Pancreas (tissue), 10 donors: ENCODE measurements around the gene CP. TPM values are rescaled to one million over a fixed set of nuclear protein-coding genes. Genes with fewer than 3 reads are reported as not detected.

ENCODE experiments used
- ATAC-seq, 4 donors: fragments of 200-7000 bp; cut with Tn5 transposase; one replicate each; pipeline versions ENCODE4 v1.8.0 to v1.9.1; 2020; ENCODE audit warnings: mild to moderate bottlenecking in 4 of 4, moderate library complexity in 4 of 4
- DNase-seq, 6 donors: peaks; one replicate each; pipeline ENCODE4 v3.0.0-alpha.2; 2020
- FAIRE-seq: peaks from 2 replicates; lab custom pipeline; 2012; peaks lifted over from hg19 to GRCh38; lab: Jason Lieb, UNC
- H3K27ac ChIP-seq, 4 donors: fragments of 200-600 bp; sonication (generic); 1 replicate in 3 of 4; 2 replicates in 1 of 4; pipeline versions ENCODE4 v1.5.0 to v1.8.0; 2020
- H3K27me3 ChIP-seq, 4 donors: fragments of 200-600 bp; one replicate each; pipeline ENCODE4 v1.8.0; 2021
- H3K36me3 ChIP-seq, 3 donors: fragments of 200-600 bp; sonication (generic) in 1 of 3; one replicate each; pipeline versions ENCODE4 v1.5.0 to v1.8.0; 2020 to 2021
- H3K4me1 ChIP-seq, 3 donors: fragments of 200-600 bp; one replicate each; pipeline ENCODE4 v1.8.0; 2021
- H3K4me3 ChIP-seq, 4 donors: fragments of 200-600 bp; sonication (generic) in 2 of 4; one replicate each; pipeline versions ENCODE4 v1.5.0 to v1.8.0; 2020 to 2021
- H3K9me3 ChIP-seq, 4 donors: fragments of 200-600 bp; one replicate each; pipeline ENCODE4 v1.8.0; 2021
- WGBS, 2 donors: extraction: QIAGEN DNeasy Blood & Tissue Kit; methylation state at CpG; one replicate each; pipeline ENCODE4 v1.1.7; 2013; 5-methylcytosine and 5-hydroxymethylcytosine counted together
- intact Hi-C, 3 donors: fragments of 100-400 bp; cut with DNase I; formaldehyde crosslinking; loops; one replicate each; pipeline versions ENCODE4 v1.11.1 to v1.14.2; 2022
- polyA plus RNA-seq, 2 donors: library from polyadenylated mRNA; stranded (reverse); fragments of 200-250 nt; gene quantifications; one replicate each; pipeline ENCODE4 v1.2.3, GENCODE V29; 2013
- total RNA-seq, 6 donors: library from RNA; stranded (reverse); fragmentation: NEBNext Ultra II Directional in 4 of 6; extraction: Animal tissue kit (Norgen Biotek cat#: 25700) in 4 of 6; gene quantifications; one replicate each; pipeline versions ENCODE4 v1.2.1 to v1.2.4, GENCODE V29; 2021 to 2023
- TF ChIP-seq, protein P1 (sequence below), 4 donors: fragments of 200-600 bp; sonication (generic) in 3 of 4; IDR thresholded peaks; one replicate each; pipeline versions ENCODE4 v1.5.0 to v1.8.0; 2021; ENCODE audit warnings: antibody characterized with exemption in 4 of 4
- donor health status: healthy with polysubstance abuse.
- donor health status: DM: no; HTN: no; CAD: no; lungs with moderate emphysema.
- donor health status: DM: no; HTN: no; CAD: no.
- donor health status: control.
- donor health status: control.
- donor health status: Bipolar disorder and iron deficiency.
- donor health status: DM: yes; HTN: yes; CAD: no.
- donor health status: DM: no; HTN: no; CAD: no.
- donor health status: DM: no; HTN: no; CAD: no.
- donor health status: DM: yes; HTN: yes; CAD: no.

The CP gene
- total and polyA plus RNA-seq, 8 donors: 0.60 to 19.6 (median 2.2) TPM

DNA sequence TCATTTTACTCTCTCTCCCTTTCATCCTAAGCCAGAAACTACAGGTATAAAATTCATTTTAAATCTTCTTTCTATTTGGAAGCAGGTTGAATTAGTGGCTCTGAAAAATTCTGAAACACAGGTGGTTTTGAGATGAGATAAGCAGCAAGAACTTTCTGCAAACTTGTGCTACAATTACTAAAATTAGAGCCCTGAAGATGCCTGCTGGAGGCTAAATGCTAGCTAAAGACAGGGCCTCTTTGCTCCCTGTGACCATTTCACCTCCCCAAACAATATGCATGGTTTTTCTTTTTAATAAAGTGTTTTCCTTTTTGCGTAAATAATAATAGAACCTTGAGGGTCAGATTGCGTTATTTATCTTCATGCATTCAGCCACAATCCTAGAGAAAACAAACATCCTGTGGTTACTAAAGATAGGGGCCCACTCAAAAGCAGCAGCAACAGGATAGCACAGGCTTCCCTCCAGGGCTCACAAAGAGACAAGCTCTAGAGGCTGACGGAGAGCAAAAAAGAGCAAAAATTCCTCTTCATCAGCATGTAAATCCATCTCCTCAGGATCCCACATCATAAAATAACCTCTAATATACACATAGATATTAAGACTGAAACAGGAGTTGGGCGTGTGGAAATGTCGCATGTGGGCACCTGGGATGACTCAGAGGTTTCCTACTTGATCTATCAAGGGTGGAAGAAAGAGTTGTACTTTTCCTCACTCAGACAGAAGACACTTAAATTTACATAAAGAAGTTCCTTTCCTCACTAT lies 26.5 kb upstream of the CP start:
- Histone ChIP-seq H3K4me3 (no peak overlapping the region), H3K36me3 (no peaks in the 10 kb centered on the region), H3K27me3 (no peaks in the 10 kb centered on the region), H3K9me3 (no peaks in the 10 kb centered on the region), H3K4me1 (peaks cover 12 to 44% (median 30%) of the 10 kb centered on the region in 3 donors), H3K27ac (peak overlapping the region in 3 of 4 donors; percentile 15 to 80 (median 51))
- TF ChIP-seq, protein P1, sequence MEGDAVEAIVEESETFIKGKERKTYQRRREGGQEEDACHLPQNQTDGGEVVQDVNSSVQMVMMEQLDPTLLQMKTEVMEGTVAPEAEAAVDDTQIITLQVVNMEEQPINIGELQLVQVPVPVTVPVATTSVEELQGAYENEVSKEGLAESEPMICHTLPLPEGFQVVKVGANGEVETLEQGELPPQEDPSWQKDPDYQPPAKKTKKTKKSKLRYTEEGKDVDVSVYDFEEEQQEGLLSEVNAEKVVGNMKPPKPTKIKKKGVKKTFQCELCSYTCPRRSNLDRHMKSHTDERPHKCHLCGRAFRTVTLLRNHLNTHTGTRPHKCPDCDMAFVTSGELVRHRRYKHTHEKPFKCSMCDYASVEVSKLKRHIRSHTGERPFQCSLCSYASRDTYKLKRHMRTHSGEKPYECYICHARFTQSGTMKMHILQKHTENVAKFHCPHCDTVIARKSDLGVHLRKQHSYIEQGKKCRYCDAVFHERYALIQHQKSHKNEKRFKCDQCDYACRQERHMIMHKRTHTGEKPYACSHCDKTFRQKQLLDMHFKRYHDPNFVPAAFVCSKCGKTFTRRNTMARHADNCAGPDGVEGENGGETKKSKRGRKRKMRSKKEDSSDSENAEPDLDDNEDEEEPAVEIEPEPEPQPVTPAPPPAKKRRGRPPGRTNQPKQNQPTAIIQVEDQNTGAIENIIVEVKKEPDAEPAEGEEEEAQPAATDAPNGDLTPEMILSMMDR (IDR thresholded peaks at IDR 0.05): no peak
- FAIRE-seq (no peak), ATAC-seq (peak; percentile 29 to 79 (median 64)), DNase-seq (peak in 1 of 6 donors; percentile 30)
- intact Hi-C loops: no loop called here
- 37 to 43% methylated on average over 5 of the region's 5 CpGs for WGBS, 2 donors

DNA sequence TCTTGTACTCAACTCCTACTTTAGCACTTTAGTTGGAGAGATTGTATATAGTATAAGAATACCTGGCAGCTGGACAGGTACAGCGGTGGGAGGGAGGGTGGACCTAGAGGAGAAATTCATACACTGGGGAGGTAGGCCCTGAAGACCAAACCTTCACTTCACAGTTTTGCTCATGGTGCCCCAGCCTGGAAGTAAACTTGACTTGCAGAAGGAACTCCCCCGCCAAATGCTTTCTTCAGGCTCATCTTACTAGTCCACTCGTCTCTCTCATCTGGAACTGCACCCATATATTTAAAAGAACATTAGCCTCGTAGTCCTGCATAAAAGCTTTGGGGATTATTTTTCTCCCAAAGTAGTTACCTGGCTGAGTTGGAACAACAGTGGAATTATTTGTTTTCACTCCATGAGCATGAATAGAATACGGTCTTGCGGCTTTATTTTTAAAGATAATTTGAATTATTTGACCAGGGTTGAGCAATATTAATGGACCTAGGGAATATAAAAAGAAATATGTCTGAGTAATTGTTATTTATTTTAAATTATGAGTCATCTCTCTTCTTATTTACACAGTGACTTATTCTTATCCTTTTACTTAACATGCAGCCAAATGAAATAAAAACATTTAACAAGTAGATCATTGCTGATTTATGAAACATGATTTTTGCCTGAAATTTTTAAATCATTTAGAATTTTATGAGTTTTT lies 25.5 kb upstream of the CP start:
- Histone ChIP-seq H3K9me3 (no peaks in the 10 kb centered on the region), H3K27me3 (no peaks in the 10 kb centered on the region), H3K4me3 (no peak overlapping the region), H3K36me3 (no peaks in the 10 kb centered on the region), H3K4me1 (peaks cover 12 to 44% (median 30%) of the 10 kb centered on the region in 3 donors), H3K27ac (peak overlapping the region in 2 of 4 donors; percentile 51 to 80)
- WGBS, 2 donors: 67 to 69% methylated on average over 6 of the region's 6 CpGs
- TF ChIP-seq, protein P1 (IDR thresholded peaks at IDR 0.05): no peak
- peak; percentile 69 to 87 (median 82) for ATAC-seq
- peak; percentile 83 for FAIRE-seq
- intact Hi-C loops: no loop called here
- DNase-seq: no peak

- DNase-seq: no peak
- no peaks in the 10 kb centered on the region for H3K9me3 ChIP-seq
- intact Hi-C loops: no loop called here
- TF ChIP-seq, protein P1 (IDR thresholded peaks at IDR 0.05): no peak
- H3K27me3 ChIP-seq: no peaks in the 10 kb centered on the region
- peaks cover 12 to 44% (median 30%) of the 10 kb centered on the region in 3 donors for H3K4me1 ChIP-seq
- no peaks in the 10 kb centered on the region for H3K36me3 ChIP-seq
- WGBS, 2 donors: 64 to 66% methylated on average over 3 of the region's 3 CpGs
- H3K4me3 ChIP-seq: no peak overlapping the region
- FAIRE-seq: peak; percentile 49
- peak; percentile 26 to 84 (median 76) for ATAC-seq
- H3K27ac ChIP-seq: peak overlapping the region in 2 of 4 donors; percentile 68 to 80
Measured at GRCh38 chr3:149245738-149246451, 24.3 kb upstream of the CP start.

DNA sequence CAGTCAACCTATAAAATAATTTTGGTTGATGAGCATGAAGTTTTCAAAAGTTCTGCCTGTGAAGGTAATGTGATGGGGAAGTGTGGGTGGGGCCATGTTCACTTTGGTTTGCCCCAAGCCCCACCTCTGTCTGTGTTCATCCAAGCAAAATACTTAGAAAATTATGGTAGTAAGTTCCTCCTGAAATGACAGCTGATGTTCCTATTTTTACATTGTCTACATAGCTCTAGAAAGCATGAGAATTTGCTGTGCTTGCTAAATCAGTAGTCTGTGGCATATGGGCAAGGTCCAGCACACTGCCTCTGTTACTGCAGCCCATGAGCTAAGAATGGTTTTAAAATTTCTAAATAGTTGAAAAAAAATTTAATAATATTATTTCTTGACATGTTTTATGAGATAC lies 21.9 kb upstream of the CP start:
- intact Hi-C loops: no loop called here
- Histone ChIP-seq H3K4me1 (peaks cover 12 to 42% (median 28%) of the 10 kb centered on the region in 3 donors), H3K27ac (no peak overlapping the region), H3K27me3 (no peaks in the 10 kb centered on the region), H3K4me3 (no peak overlapping the region), H3K9me3 (no peaks in the 10 kb centered on the region), H3K36me3 (no peaks in the 10 kb centered on the region)
- no peak for DNase-seq
- TF ChIP-seq, protein P1 (IDR thresholded peaks at IDR 0.05): no peak
- peak in 1 of 4 donors; percentile 12 for ATAC-seq
- no peak for FAIRE-seq
